HG03060 (cell line): Measurements from ENCODE around the gene CASR.
"Not testable (repeated sequence)": the region's sequence is repeated elsewhere in the genome, so short reads cannot be mapped to it uniquely, and the experiment has no call there.

Experiments
- ATAC-seq: cut with Tn5 transposase; IDR thresholded peaks from one replicate; pipeline ENCODE4 v1.9.1; 2021; ENCODE audit warnings: low read depth, moderate number of reproducible peaks; ENCODE audit not compliant: unreplicated experiment

The CASR gene, protein sequence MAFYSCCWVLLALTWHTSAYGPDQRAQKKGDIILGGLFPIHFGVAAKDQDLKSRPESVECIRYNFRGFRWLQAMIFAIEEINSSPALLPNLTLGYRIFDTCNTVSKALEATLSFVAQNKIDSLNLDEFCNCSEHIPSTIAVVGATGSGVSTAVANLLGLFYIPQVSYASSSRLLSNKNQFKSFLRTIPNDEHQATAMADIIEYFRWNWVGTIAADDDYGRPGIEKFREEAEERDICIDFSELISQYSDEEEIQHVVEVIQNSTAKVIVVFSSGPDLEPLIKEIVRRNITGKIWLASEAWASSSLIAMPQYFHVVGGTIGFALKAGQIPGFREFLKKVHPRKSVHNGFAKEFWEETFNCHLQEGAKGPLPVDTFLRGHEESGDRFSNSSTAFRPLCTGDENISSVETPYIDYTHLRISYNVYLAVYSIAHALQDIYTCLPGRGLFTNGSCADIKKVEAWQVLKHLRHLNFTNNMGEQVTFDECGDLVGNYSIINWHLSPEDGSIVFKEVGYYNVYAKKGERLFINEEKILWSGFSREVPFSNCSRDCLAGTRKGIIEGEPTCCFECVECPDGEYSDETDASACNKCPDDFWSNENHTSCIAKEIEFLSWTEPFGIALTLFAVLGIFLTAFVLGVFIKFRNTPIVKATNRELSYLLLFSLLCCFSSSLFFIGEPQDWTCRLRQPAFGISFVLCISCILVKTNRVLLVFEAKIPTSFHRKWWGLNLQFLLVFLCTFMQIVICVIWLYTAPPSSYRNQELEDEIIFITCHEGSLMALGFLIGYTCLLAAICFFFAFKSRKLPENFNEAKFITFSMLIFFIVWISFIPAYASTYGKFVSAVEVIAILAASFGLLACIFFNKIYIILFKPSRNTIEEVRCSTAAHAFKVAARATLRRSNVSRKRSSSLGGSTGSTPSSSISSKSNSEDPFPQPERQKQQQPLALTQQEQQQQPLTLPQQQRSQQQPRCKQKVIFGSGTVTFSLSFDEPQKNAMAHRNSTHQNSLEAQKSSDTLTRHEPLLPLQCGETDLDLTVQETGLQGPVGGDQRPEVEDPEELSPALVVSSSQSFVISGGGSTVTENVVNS

DNA sequence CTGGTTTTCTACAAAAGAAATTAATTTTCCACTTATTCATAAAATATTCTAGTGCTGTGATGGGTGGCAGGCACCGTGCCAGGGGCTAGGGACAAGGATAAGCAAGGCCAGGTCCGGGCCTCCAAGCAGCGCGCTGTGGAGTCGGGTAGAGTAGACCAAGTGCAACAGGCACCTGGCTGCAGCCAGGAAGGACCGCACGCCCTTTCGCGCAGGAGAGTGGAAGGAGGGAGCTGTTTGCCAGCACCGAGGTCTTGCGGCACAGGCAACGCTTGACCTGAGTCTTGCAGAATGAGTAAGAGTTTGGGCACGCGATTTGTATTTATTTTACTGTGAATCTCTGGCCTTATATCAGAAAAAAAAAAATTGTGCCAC is at the start of gene CASR:
CASR (plus strand) TSS at position 148 of the 372 bp plus-strand sequence. CDS start 70,522 bp downstream, outside the sequence.
- no peak for ATAC-seq

DNA sequence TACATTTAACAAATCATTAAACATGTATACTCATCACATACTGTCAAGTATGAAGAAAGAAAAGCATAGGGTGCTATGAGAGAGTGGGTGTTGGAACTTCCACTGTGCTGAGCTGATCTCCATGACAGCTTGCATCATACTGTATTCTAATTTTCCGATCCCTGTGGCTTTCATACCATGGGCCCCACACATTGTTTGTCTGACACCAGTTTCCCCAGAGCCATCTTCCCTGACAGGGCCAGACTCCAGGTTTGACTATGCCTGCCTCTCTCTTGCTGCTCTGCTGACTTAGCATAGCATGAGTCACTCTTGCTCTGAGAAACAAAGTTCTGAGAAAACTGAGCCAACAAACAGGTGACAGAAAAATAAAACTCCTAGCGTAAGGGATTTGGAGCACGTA is 37.0 kb upstream of the CASR start:
- peak; percentile 57 for ATAC-seq

DNA sequence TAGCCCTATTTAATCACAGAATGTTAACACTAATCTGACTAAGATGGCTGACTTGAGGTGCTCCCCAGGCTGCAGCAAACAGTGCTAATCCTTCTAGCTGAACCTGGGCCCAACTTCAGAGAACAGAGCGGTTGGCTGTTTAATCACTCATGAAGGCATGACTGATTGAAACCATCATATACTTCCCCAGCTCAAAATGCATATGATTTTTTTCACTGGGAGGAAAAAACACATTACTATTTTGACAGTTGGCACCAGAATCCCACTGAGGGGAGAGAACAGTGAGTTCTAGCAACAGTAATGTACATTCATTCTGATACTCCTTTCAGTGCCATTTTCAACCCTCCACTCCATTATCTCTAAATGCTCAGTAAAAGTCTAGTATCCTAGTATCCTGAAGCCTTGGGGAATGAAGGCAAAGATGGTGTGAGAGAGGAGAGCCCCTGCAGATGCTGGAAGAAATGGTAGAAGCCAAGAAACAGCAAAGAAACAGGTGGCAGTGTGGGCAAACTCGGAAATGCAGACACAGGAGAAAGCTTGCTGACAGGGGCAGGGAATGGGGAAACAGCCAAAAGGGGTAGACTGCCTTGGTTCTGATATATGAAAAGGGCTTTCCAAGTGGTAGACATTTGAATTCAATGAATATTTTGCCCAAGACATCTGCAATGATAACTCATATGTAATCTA is 34.4 kb upstream of the CASR start:
- ATAC-seq = no peak

DNA sequence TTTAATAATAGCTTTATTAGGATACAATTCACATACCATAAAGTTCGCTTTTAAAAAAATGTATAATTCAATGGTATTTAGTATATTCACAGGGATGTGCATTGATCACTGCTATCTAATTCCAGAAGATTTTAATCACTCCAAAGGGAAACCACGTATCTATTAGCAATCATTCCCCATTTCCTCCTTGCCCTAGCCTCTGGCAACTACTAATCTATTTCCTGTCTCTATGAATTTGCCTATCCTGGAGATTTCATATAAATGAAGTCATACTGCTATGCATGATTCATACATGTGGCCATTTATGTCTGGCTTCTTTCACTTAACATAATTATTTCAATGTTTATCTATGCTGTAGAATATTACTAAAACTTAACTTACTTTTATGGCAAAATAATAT is 32.0 kb upstream of the CASR start:
- no peak for ATAC-seq

DNA sequence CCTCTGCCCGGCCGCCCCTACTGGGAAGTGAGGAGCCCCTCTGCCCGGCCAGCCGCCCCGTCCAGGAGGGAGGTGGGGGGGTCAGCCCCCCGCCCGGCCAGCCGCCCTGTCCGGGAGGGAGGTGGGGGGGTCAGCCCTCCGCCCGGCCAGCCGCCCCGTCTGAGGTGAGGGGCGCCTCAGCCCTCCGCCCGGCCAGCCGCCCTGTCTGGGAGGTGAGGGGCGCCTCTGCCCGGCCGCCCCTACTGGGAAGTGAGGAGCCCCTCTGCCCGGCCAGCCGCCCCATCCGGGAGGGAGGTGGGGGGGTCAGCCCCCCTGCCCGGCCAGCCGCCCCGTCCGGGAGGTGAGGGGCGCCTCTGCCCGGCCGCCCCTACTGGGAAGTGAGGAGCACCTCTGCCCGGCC is 18.5 kb upstream of the CASR start:
- ATAC-seq = not testable (repeated sequence)

DNA sequence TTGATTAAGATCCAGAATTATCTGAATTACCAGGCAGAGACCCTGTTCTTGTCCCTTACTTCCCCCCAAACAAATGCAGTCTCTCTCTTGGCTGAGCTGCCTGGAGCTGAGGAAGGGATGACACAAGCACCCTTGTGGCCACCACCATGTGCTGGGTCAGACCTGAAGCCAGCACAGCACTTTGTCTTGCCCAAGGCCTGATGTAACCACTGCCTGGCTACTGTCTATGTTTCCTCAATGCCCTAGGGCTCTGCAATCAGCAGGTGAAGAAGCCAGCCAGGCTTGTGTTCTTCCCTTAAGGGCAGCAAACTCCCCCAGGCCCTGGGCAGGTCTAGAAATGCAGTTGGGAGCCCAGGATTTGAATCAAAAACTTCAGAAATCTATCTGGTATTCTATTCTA is 15.8 kb upstream of the CASR start:
- no peak for ATAC-seq

DNA sequence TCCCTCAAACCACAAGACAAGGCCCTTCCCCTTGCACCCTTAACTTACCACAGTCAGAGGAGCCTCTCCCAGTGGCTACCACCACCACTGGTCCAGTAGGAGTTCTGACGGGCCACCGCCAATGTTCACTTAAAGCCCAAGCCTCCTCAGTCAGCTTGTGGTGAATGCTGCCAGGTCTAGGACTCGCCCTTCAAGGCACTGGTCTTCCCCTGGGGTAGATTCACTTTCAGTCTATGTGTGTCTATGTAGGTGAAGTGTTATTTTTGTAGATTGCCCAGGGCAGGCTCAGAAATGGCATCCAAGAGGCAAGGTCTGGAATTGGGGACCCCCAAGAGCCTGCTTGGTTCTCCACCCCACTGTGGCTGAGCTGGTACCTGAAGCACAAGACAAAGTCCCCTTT is 15.4 kb upstream of the CASR start:
- no peak for ATAC-seq

DNA sequence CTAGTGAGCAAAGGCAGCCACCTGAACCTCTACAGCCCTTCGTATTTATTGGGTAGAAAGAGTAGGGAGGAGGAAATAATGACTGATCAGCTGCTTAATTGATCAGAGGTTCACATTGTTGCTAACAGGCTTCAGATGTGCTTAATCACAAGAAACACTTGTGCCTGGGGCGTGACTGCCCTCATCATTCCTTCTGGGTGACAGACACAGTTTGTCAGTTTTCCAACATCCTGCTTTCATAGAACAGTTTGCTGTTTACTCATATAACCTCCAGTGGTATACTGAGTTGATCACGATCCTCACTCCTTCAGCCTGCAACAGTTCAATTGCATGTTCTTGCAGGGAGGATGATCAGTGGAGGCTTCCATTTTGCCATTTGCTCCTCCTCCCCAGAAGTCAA is 13.6 kb upstream of the CASR start:
- ATAC-seq = no peak

DNA sequence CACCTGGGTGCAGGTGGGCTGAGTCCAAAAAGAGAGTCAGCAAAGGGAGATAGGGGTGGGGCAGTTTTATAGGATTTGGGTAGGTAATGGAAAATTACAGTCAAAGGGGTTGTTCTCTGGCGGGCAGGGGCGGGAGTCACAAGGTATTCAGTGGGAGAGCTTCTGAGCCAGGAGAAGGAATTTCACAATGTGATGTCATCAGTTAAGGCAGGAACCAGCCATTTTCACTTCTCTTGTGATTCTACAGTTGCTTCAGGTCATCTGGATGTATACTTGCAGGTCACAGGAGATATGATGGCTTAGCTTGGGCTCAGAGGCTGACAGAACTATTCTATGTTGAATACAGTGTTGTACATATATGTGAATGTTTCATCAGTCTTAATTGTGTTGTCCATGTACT is 12.1 kb upstream of the CASR start:
- ATAC-seq = not testable (repeated sequence)

DNA sequence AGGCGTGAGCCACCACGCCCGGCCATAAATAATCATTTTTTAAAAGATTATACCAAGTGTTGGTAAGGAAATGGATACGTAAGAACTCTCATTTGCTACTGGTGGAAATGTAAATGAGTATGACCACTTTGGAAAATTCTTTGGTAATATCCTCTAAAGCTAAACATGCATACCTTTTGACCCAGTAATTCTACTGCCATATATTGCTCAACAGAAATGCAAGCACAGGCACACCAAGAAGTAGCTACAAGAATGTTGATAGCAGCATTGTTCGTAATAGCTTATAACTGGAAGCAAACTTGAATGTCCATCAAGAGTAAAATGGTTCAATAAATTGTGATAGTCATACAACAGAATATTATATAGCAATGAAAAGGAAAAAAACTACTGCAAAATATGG is 4.8 kb upstream of the CASR start:
- ATAC-seq = no peak

DNA sequence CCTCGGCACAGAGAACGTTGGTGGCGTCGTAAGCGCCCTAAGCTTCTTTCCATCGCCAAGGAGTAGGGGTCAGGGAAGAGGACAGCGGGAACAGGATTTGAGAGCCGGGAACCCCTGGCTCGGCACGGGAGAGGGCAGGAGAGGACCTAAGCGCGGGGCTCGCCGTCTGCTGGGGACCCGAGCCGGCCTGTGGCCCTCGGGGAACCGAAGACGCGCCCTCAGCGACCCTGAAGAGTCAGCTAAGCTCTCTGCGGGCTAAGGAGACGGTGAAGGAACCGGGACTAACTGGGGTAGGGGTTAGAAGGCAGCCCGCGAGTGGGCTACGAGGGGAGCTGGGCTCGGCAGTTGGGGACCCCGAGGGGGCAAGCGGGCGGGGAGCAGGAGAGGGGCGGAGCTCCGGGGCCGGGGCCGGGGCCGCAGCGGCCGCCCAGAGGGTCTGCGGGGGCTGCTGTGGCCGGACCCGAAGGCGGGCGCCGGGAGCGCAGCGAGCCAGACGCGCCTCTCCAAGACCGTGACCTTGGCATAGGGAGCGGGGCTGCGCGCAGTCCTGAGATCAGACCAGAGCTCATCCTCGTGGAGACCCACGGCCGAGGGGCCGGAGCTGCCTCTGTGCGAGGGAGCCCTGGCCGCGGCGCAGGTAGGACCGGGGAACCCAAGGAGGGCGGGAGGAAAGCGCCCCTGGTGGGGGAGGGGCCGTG is 574 bp downstream of the CASR start:
- ATAC-seq = no peak

DNA sequence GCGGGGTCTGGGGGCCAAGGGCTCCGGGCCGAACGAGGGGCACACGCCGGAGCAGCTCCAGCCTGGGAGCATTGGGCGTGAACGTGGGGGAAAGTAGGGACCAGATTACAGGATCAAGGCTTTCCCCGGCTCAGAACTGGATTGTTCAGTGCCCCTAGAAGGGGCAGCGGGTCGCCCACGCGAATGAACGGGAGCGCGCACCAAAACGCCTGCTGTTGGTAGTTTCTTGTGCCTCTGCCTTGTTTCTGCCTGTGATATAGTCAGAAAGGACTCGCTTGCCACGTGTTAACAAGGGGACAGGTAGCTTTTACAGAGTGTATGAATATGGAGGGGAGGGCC is 1.1 kb downstream of the CASR start:
- no peak for ATAC-seq

DNA sequence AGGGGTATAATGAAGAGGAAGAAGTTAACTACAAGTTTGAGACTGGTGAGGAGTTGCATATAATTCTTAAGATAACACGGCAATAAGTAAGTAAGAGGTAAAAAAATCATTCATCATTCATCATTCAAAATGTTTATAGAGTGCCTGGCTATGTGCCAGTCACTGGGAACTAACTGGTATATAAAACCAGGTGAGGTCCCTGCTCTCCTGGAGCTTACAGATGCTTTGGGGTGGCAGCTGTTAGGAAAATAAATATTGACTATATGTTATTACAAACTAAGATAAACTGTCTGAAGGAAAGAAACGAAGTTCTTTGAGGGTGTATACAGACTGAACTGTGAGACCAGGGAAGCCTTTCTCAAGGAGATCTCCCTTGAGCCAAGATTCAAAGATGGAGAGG is 2.9 kb downstream of the CASR start:
- no peak for ATAC-seq

DNA sequence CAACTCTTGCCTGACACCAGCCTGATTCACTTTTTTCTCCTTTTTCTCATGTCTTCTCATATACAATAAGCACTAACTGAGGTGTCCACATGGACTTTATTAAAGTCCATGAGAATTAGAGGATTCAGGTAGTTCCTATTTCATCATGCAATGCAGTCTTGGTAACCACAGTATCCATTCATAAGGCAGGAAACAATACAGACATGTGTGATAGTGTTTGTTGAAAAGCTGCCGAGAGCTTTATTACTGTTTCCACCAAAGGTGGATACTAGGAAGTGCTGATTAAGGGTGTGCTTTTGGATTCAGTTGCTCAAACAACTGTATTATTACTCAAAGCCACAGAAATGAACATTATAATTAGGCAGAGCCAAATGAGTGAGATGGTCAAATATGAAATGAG is 5.3 kb downstream of the CASR start:
- no peak for ATAC-seq

DNA sequence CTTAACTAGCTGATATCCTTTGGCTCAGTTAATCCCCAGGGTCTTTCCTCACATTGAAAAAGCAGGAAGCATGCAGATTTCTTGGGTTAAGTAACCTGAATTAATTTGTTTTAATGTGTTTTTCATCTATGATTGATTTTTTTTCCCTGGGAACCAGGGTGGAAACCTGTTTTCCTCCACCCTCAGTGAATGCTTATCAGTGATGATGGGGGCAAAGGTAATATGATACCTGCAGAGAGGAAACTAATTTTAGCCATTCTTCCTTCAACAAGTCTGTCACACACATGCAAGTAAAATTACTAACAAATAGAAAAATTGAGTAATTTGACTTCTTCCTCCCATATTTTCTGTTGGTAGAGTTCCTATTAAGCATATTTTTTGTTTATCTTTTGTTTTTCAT is 5.9 kb downstream of the CASR start:
- ATAC-seq = no peak

DNA sequence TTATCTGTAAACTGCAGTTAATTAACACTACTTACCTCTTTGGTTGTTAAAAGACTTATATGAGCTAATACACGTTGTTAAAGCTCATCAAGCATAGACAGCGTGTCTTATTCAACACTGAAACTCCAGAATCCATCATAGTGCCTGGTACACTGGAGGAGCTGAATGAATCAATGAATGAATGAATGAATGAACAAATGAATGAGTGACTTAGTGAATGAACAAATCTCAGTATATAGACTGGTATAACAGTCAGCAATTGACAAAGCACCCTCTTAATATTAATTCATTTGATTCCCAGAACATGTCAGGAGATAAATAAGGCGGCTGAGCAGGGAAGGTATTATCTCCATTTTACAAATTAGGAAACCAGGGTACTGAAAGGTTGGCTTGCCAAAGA is 7.1 kb downstream of the CASR start:
- no peak for ATAC-seq

DNA sequence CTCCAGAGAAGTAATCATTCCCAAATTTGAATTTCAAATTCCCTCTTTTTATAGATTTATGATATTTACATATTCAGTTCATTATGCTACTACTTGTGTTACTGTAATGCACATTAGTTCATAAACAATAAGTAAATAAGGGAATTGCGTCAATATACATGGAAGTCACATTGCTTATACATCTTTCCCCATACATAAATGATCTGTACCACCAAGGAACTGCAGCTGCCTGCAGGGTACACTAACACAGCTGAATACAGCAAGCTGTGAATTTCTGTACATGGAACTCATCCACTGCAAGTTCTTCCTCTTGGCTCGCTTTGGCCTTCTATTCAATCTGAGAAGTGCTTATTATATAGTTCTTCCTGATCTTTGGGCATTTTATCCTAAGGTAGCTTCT is 15.5 kb downstream of the CASR start:
- no peak for ATAC-seq

DNA sequence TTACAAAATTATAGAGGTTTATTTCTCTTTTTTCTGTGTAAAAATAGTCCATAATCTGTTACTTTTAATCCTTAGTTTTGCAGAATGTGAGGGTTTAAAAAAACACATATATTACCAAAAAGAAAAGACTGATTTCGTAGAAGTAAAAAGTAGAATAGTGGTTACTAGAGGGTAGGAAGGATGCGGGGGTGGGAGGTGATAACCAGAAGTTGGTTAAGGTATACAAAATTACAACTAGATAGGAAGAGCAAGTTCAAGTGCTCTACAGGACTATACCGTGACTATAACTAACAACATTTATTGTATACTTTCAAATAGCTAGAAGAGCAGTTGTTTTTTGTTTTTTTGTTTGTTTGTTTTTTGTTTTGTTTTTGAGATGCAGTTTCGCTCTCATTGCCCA is 16.1 kb downstream of the CASR start:
- ATAC-seq = no peak

DNA sequence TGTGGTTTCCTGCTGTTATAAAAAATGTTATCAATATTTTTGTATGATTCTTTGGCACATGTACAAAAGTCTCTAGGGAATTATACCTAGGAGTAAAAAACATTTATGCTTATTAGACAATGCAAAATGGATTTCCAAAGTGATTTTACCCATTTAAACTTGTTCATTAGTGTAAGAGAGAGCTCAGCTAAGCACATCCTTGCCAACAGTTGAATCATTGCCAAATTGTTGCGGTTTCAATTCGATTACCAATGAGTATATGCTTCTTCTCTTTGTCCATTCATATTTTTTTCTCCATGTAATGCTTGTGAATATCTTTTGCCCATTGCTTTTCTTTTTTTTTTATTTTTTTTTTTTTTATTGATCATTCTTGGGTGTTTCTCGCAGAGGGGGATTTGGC is 17.2 kb downstream of the CASR start:
- no peak for ATAC-seq

DNA sequence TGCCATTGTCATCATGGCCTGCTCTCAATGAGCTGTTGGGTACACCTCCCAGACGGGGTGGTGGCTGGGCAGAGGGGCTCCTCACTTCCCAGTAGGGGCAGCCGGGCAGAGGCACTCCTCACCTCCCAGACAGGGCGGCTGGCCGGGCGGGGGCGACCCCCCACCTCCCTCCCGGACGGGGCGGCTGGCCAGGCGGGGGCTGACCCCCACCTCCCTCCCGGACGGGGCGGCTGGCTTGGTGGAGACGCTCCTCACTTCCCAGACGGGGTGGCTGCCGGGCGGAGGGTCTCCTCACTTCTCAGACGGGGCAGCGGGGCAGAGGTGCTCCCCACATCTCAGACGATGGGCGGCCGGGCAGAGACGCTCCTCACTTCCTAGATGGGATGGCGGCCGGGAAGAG is 18.0 kb downstream of the CASR start:
- not testable (repeated sequence) for ATAC-seq
